CD4-positive, alpha-beta T cell treated with Interferon alpha-2 for 1 hour (primary cell): Measurements from ENCODE around the gene BLMH.
"Not testable (repeated sequence)": the region's sequence is repeated elsewhere in the genome, so short reads cannot be mapped to it uniquely, and the experiment has no call there.

ENCODE experiments used
- DNase-seq, 2 donors: peaks; one replicate each; pipeline ENCODE4 v3.0.0-alpha.2; 2020 to 2022

Gene BLMH

DNA sequence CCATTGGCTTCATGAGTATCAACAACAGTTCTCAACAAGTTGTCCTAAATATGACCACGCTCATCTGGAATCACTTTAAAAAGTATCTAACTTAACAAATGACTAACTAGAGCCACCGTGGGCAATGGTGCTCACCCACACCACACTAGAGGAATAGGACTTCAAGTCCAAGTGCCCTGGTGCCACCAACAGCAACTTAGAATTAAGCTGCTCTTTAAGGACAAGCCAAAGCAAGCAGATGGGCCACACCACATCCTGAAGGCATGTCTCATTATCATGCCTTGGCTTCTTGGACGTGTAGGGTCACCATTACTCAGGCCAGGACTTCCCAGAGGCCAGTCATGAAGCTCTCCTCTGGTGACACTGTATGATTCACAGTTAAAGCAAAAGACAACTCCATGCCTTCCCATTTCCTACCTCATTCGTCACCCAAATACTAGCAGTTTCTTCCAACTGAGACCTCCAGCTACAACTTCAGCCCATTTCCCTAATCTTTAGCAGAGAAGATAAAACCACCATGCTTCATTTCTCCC lies 46.8 kb downstream of the BLMH start:
- no peak for DNase-seq

DNA sequence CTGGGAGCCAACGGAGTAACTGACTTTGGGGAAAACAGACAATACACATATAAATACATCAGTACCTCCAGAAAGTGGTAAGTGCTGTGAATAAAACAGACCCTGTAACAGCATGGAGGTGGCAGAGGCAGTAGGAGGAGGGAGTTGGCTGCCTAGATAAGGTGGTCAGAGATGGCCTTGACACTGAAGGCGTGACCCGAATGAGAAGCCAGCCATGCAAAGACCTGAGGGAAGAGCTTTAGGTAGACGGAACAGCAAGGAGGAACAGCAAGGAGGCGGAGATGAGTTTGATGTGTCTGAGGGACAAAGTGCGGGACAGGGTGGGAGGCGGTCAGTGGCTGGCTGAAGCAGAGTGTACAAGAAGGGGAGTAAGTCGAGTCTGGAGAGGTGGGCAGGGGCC lies 48.2 kb downstream of the BLMH start:
- DNase-seq: no peak

DNA sequence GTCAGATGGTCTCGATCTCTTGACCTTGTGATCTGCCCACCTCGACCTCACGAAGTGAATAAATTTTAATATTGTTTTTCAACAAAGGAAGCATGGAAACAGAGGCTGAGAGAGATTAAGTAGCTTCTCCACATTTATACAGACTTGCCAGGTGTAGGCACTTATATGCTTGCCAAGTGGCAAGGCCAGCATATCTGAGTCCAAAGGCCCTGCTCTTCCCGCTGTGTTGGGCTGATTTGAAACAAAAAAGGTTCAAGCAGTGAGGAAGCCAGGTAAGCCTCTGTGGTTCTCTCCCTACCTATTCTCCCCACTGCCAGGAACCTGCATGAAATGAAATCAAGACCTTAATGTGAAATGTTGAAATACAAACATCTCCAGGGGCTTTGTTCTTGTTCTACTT lies 48.7 kb downstream of the BLMH start:
- no peak for DNase-seq

DNA sequence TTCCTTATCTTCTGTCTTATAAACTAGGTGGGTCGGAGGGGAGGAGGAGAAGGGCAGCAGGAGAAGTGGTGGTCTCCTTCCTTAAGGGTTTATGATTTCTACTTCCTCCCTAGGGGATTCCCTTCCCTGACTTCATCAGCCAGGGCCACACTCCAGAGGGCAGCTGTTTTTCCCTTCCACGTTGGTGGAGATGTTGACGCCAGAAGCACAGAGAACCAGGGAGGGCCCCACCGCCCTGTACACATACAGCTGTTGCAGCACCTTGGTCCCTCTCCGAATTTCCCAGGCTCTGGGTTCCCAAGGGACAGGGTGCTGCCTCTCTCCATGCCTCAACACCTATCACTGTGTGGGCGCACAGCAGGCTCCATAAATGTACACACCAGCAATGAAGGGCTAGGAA lies 50.7 kb downstream of the BLMH start:
- DNase-seq: no peak

DNA sequence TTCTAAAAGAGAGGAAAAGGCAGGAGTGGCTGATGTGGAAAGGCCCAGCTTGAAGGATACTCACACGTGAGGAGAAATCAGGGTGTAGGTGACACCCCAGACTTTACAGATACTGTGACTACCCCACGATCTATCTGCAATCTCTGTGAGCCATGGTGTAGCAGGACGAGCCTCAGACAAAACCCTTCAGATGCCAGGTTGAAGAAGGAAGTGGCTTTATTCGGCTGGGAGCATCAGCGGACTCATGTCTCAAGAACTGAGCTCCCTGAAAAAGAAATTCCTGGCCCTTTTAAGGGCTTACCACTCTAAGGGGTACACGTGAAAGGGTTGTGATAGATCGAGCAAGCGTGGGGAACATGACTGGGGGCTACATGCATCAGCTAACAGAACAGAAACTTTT lies 51.6 kb downstream of the BLMH start:
- no peak for DNase-seq

- no peak for DNase-seq
Observed at GRCh38 chr17:30239089-30239462, 52.7 kb downstream of the BLMH start.

DNA sequence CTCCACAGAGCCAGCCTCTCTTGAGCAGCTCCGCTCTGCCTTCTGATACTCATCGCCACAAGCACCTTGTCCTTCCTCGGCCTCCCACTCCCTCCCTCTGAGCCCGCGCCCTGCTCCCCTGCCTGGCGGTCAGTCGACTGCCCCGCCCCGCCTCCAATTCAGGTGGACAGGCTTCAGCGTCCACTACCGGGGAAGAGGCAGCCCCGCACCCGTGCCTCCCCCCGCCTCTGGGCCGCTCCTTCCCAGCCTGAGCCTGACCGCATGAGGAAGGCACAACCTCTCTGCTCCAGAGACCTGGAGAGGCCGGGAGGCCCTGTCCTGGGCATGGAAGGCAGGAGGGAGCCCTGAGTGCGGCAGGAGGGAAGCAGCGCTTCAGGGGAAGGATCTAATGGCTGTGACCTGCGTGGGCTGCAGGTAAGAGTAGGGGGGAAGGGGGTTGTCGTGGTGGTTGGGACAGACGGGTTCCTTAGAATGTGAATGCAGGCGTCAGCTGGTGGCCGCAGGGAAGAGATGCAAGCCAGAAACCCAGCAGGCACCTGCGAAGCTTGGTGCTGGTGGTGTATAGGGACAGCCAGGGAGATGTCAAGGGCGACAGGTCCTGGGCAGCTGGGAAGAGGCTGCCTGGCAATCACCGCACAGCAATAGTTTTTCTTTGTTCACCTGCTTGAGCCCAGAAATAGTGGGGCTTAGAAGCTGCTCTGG lies 53.2 kb downstream of the BLMH start:
- no peak for DNase-seq

- no peak for DNase-seq
Observed at GRCh38 chr17:30238003-30238344, 53.8 kb downstream of the BLMH start.

- no peak for DNase-seq
Observed at GRCh38 chr17:30237296-30238002, 54.3 kb downstream of the BLMH start.

DNA sequence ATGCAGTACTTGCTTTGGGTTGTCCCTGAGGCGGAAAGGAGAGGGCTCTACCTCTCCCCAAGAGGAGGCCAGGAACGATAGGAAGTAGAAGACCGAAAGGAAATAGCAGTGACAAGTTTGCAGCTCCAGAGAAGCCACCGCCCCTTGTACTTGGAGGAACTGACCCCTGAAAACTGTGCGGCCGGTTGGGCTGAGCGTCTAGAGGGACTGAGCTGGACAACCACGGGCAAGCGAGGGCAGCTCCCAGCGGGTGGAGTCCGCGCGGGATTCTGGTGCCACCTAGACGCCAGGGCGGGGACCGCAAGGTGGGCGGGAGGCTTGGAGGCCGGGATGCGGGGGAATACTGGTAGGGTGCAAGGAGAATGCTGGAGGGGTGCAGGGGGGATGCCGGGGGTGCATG lies 55.0 kb downstream of the BLMH start:
- peak in 1 of 2 donors; percentile 3 for DNase-seq

GRCh38 chr17:30236297-30236624 lies 55.5 kb downstream of the BLMH start:
- no peak for DNase-seq

GRCh38 chr17:30235386-30236296 lies 56.1 kb downstream of the BLMH start, which contains the start of gene SLC6A4:
TSS of gene SLC6A4 (minus strand) at chr17:30235697. CDS start at chr17:30221958, 13,739 bp downstream.
- DNase-seq: no peak

GRCh38 chr17:30234964-30235363 lies 56.8 kb downstream of the BLMH start:
- DNase-seq: no peak

- DNase-seq: no peak
Observed at GRCh38 chr17:30234296-30234695, 57.4 kb downstream of the BLMH start.

DNA sequence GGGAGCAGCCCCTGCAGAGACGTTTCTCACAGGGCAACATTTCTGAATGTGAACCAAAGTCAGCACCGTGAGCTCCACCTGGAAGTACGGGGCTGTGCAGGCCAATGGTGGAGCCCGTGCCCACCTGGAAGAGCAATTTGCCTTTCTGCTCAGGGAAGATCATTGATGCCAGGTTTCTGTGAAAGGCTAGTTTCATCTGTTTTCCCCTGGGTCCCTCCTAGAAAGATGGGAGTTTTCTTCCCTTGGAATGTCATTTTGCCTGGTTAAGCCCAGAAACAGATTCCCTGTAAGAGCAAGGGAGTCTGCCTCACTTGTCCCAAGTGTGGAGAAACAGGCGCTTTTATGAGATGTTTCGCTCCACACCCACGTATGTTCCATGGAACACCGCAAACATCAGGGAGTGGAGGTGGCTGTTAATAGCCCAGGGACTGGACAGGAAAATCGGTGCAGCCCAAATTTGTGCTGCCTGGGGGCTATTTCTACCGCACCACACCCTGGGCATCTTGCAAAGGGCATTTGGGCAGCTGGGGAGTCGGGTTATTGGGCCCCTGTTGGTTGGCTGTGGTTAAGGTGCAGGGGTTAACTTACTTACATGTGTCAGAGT lies 58.8 kb downstream of the BLMH start:
- DNase-seq: no peak

GRCh38 chr17:30232015-30232823 lies 59.5 kb downstream of the BLMH start:
- no peak for DNase-seq

DNA sequence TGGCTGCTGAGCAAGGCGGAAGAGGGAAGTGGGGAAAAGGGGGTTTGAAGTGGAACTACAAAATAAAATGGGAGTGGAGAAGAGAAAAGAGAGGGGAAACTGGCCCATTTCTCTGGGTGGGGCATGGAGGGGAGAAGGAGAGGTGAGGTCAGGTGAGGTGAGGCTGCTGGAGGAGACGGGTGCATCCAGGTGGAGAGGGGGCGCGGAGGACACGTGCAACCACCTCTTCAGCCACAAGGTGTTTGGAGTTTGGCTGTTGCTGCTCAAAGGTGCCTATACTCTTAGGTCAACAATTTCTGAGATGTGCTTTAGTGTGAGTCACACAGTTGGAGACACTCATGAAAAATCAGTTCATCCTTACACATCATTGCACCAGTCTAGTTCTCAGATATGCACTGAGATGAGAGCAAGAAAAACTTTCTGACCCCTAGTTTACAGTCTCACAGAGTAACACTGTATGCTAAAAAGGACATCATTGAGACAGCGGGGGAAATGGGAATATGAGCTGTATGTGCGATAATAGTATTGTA lies 61.1 kb downstream of the BLMH start:
- DNase-seq: no peak

- not testable (repeated sequence) for DNase-seq
Observed at GRCh38 chr17:30230009-30230408, 61.7 kb downstream of the BLMH start.

- DNase-seq: no peak
Observed at GRCh38 chr17:30229012-30229411, 62.7 kb downstream of the BLMH start.

DNA sequence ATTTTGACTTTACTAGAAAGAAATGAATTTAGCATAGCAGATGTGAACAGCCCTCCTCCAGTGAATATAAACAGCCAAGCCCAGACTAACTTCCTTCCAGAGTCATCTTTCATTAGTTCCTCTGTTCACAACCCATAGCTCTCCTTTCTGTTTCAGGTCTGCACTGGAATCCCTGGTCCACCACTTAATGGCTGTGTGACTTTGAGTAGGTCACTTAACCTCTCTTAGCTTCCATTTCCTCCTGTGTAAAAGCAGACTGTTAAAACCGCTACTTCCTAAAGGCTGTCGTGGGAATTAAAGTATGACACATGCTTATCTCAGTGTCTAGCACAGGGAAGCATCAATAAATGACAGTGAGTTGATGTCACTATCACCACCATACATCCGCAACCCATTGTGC lies 63.7 kb downstream of the BLMH start:
- DNase-seq: no peak

- no peak for DNase-seq
Observed at GRCh38 chr17:30226878-30227277, 64.9 kb downstream of the BLMH start.
